GM23338 (cell line): ENCODE results near the gene BRSK2. TPM values are rescaled to one million over a fixed set of nuclear protein-coding genes. Genes with fewer than 3 reads are reported as not detected.

Experiments used
- ATAC-seq: fragments of 200-7000 bp; cut with Tn5 transposase; 3 replicates; pipeline ENCODE4 v1.9.1; 2020
- DNase-seq: peaks from one replicate; pipeline ENCODE4 v3.0.0-alpha.2; 2015; ENCODE audit warnings: low spot score
- H2AFZ ChIP-seq: fragments of 200-600 bp; sonication (generic); 2 replicates; pipeline ENCODE4 v1.8.0; 2016; ENCODE audit warnings: antibody characterized with exemption, mild to moderate bottlenecking, moderate library complexity
- H3F3A ChIP-seq: fragments of 200-600 bp; sonication (generic); replicated peaks from 2 replicates; pipeline ENCODE4 v1.8.0; 2017; ENCODE audit warnings: antibody characterized with exemption, mixed run types, low read depth
- H3K27ac ChIP-seq: fragments of 200-600 bp; sonication (generic); 2 replicates; pipeline ENCODE4 v1.6.1; 2016; ENCODE audit warnings: low read depth
- H3K27me3 ChIP-seq: fragments of 200-600 bp; sonication (generic); 2 replicates; pipeline ENCODE4 v1.8.0; 2016; ENCODE audit warnings: mild to moderate bottlenecking, mixed run types, moderate library complexity; ENCODE audit not compliant: insufficient read depth
- H3K36me3 ChIP-seq: fragments of 200-600 bp; sonication (generic); 2 replicates; pipeline ENCODE4 v1.8.0; 2016; ENCODE audit warnings: mild to moderate bottlenecking; ENCODE audit not compliant: insufficient read depth
- H3K4me1 ChIP-seq: fragments of 200-600 bp; sonication (generic); 2 replicates; pipeline ENCODE4 v1.8.0; 2016; ENCODE audit warnings: mild to moderate bottlenecking, moderate library complexity; ENCODE audit not compliant: insufficient read depth
- H3K4me2 ChIP-seq: fragments of 200-600 bp; sonication (generic); 2 replicates; pipeline ENCODE4 v1.7.1; 2017; ENCODE audit warnings: mixed run types
- H3K4me3 ChIP-seq: fragments of 200-600 bp; sonication (generic); 2 replicates; pipeline ENCODE4 v1.6.1; 2016; ENCODE audit warnings: mixed run types
- H3K79me2 ChIP-seq: fragments of 200-600 bp; sonication (generic); replicated peaks from 2 replicates; pipeline ENCODE4 v1.8.0; 2017; ENCODE audit warnings: mild to moderate bottlenecking; ENCODE audit not compliant: insufficient read depth
- H3K9me2 ChIP-seq: fragments of 200-600 bp; sonication (generic); 2 replicates; pipeline ENCODE4 v1.8.0; 2017; ENCODE audit not compliant: insufficient read depth
- H4K20me1 ChIP-seq: fragments of 200-600 bp; sonication (generic); replicated peaks from 2 replicates; pipeline ENCODE4 v1.8.0; 2017; ENCODE audit warnings: mild to moderate bottlenecking; ENCODE audit not compliant: insufficient read depth
- H3K27ac Mint-ChIP-seq: 2 replicates; pipeline ENCODE4 v1.8.0; 2020; ENCODE audit warnings: inconsistent platforms, mild to moderate bottlenecking, moderate library complexity, mixed read lengths
- H3K27me3 Mint-ChIP-seq: 3 replicates; pipeline ENCODE4 v1.8.0; 2022; ENCODE audit warnings: low read depth, mild to moderate bottlenecking, moderate library complexity, mixed read lengths, inconsistent platforms; ENCODE audit not compliant: insufficient read depth, poor library complexity
- H3K36me3 Mint-ChIP-seq: 3 replicates; pipeline ENCODE4 v1.8.0; 2021; ENCODE audit warnings: low read depth, mild to moderate bottlenecking, inconsistent platforms, moderate library complexity, mixed read lengths
- H3K4me1 Mint-ChIP-seq: 3 replicates; pipeline ENCODE4 v1.8.0; 2020; ENCODE audit warnings: mild to moderate bottlenecking, inconsistent platforms, mixed read lengths
- H3K4me3 Mint-ChIP-seq: 3 replicates; pipeline ENCODE4 v1.8.0; 2021; ENCODE audit warnings: moderate library complexity, mild to moderate bottlenecking, inconsistent platforms, mixed read lengths
- H3K9me3 Mint-ChIP-seq: 3 replicates; pipeline ENCODE4 v1.8.0; 2020; ENCODE audit warnings: moderate library complexity, mild to moderate bottlenecking, inconsistent platforms, mixed read lengths
- CREB1 ChIP-seq: fragments of 250-450 bp; sonication (Bioruptor Pico); IDR thresholded peaks from 2 replicates; pipeline ENCODE4 v1.5.0; 2020; ENCODE audit warnings: low read depth, mild to moderate bottlenecking, moderate library complexity
- CTCF ChIP-seq, 2 experiments: fragments of 200-600 bp in 1 of 2; sonication (generic) in 1 of 2; conservative IDR thresholded peaks; 2 replicates each; pipeline versions ENCODE4 v1.5.1 to v1.6.1; 2016 to 2017; ENCODE audit warnings: antibody characterized with exemption in 2 of 2, low read depth in 2 of 2, mild to moderate bottlenecking in 2 of 2, moderate library complexity in 1 of 2
- EZH2 ChIP-seq: fragments of 200-600 bp; sonication (generic); IDR thresholded peaks from one replicate; pipeline ENCODE4 v1.8.0; 2017; ENCODE audit warnings: antibody characterized with exemption, mild to moderate bottlenecking, low read depth; ENCODE audit not compliant: unreplicated experiment
- EZH2phosphoT487 ChIP-seq: fragments of 200-600 bp; sonication (generic); IDR thresholded peaks from one replicate; pipeline ENCODE4 v1.8.1; 2018; ENCODE audit warnings: antibody characterized with exemption; ENCODE audit not compliant: unreplicated experiment
- JUNB ChIP-seq: IDR thresholded peaks from one replicate; pipeline ENCODE4 v1.6.1; 2016; ENCODE audit warnings: antibody characterized with exemption; ENCODE audit not compliant: unreplicated experiment
- NANOG ChIP-seq: IDR thresholded peaks from 2 replicates; pipeline ENCODE4 v1.6.1; 2016; ENCODE audit warnings: antibody characterized with exemption, borderline replicate concordance
- POLR2AphosphoS5 ChIP-seq: IDR thresholded peaks from 2 replicates; pipeline ENCODE4 v1.6.1; 2016; ENCODE audit warnings: antibody characterized with exemption, low read depth
- REST ChIP-seq: IDR thresholded peaks from one replicate; pipeline ENCODE4 v1.6.1; 2018; ENCODE audit warnings: antibody characterized with exemption; ENCODE audit not compliant: unreplicated experiment
- STAT1 ChIP-seq: IDR thresholded peaks from one replicate; pipeline ENCODE4 v1.6.1; 2016; ENCODE audit warnings: antibody characterized with exemption; ENCODE audit not compliant: unreplicated experiment
- ZNF114 ChIP-seq: fragments of 250-450 bp; sonication (Bioruptor Pico); IDR thresholded peaks from 2 replicates; pipeline ENCODE4 v1.5.0; 2020; ENCODE audit warnings: mild to moderate bottlenecking, moderate library complexity
- ZNF331 ChIP-seq: fragments of 250-450 bp; sonication (Bioruptor Pico); IDR thresholded peaks from 2 replicates; pipeline ENCODE4 v1.5.0; 2020; ENCODE audit warnings: low read depth, mild to moderate bottlenecking, moderate library complexity
- ZNF462 ChIP-seq: fragments of 250-450 bp; sonication (Bioruptor Pico); IDR thresholded peaks from 2 replicates; pipeline ENCODE4 v1.5.0; 2020; ENCODE audit warnings: mild to moderate bottlenecking, moderate library complexity
- polyA plus RNA-seq: library from polyadenylated mRNA; unstranded; fragments of >200 nt; fragmentation: Nextera tagmentation; extraction: Ambion mirVana; gene quantifications from 2 replicates; pipeline ENCODE4 v1.2.1, GENCODE V29; 2016
- total RNA-seq: library from RNA; depleted of rRNA; stranded (reverse); fragments of >200 nt; shearing (Covaris generic); gene quantifications from 2 replicates; pipeline ENCODE4 v1.2.3, GENCODE V29; 2014
- TF ChIP-seq, protein P1 (sequence below): IDR thresholded peaks from 2 replicates; pipeline ENCODE4 v1.6.1; 2016; ENCODE audit warnings: antibody characterized with exemption

Gene BRSK2
- total and polyA plus RNA-seq, 2 experiments from 2014 or later, result 7.2 to 20.3 TPM

DNA sequence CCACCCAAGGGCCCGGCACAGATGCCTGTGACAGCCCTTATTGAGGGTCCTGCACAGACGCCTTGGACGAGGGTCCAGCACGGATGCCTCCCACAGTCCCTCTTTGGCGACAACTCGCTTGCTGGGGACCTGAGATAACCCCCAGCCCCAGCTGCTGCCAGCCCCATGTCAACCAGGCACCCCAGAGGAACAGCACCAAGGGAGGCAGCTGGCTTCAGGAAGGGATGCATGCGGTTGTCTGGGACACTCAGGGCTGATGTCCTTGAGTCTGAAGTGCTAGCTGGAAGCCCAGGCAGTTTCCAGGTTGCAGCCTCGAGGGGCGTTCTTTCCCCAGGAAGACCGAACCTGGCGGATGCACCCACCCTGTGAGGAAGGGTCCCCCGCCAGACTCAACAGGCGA, 63.0 kb downstream of the BRSK2 start:
- H3K4me1 ChIP-seq, result no peaks in the 10 kb centered on the region
- H3K79me2 ChIP-seq, result no peaks in the 10 kb centered on the region
- H3K36me3 ChIP-seq, result no peaks in the 10 kb centered on the region
- H4K20me1 ChIP-seq, result no peaks in the 10 kb centered on the region; the same call in 1 of the 2 replicates
- Mint-ChIP-seq H3K4me1 (no peaks in the 10 kb centered on the region), H3K9me3 (no peaks in the 10 kb centered on the region), H3K27ac (no peak overlapping the region), H3K36me3 (peaks cover 4% of the 10 kb centered on the region; the same call in 1 of the 3 replicates), H3K27me3 (peaks cover 7% of the 10 kb centered on the region), H3K4me3 (no peak overlapping the region)
- DNase-seq (no peak), ATAC-seq (no peak)
- H3K9me2 ChIP-seq, result no peaks in the 10 kb centered on the region
- no peak overlapping the region for H3K4me3 ChIP-seq
- H3F3A ChIP-seq, result no peaks in the 10 kb centered on the region
- H3K4me2 ChIP-seq, result no peak overlapping the region
- no peaks in the 10 kb centered on the region for H3K27me3 ChIP-seq
- H3K27ac ChIP-seq, result no peak overlapping the region
- no peak for TF ChIP-seq EZH2
- TF ChIP-seq CREB1 (CRISPR knock-in tag), result no peak
- no peak for TF ChIP-seq EZH2phosphoT487
- no peak for TF ChIP-seq STAT1
- TF ChIP-seq ZNF114, result no peak
- no peak for TF ChIP-seq JUNB
- TF ChIP-seq NANOG, result no peak
- no peak for TF ChIP-seq CTCF (conservative IDR thresholded peaks at IDR 0.05; ENCODE audit: low read depth in 2 of 2)
- no peak for TF ChIP-seq POLR2AphosphoS5
- TF ChIP-seq, protein P1, sequence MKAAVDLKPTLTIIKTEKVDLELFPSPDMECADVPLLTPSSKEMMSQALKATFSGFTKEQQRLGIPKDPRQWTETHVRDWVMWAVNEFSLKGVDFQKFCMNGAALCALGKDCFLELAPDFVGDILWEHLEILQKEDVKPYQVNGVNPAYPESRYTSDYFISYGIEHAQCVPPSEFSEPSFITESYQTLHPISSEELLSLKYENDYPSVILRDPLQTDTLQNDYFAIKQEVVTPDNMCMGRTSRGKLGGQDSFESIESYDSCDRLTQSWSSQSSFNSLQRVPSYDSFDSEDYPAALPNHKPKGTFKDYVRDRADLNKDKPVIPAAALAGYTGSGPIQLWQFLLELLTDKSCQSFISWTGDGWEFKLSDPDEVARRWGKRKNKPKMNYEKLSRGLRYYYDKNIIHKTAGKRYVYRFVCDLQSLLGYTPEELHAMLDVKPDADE, result no peak
- no peak for TF ChIP-seq ZNF331 (CRISPR knock-in tag)
- no peak for TF ChIP-seq ZNF462 (CRISPR knock-in tag)
- no peak for TF ChIP-seq REST
- no peak overlapping the region for H2AFZ ChIP-seq
